Naive B cell (primary cell): ENCODE measurements around the gene HGF. TPM values are rescaled to one million over a fixed set of nuclear protein-coding genes. Genes with fewer than 3 reads are reported as not detected.
A peak's percentile ranks its signal among the peaks of the same experiment; 100 is the strongest.
"Not testable (repeated sequence)": the region's sequence is repeated elsewhere in the genome, so short reads cannot be mapped to it uniquely, and the experiment has no call there.

Experiments
- ATAC-seq, 2 donors: fragments of 150-1000 bp; cut with Tn5 transposase; 2 replicates each; pipeline ENCODE4 v1.10.0; 2021; ENCODE audit warnings: low read depth in 2 of 2, mild to moderate bottlenecking in 2 of 2, moderate library complexity in 2 of 2
- DNase-seq: peaks from one replicate; pipeline ENCODE4 v3.0.0; 2022
- H3K27ac Mint-ChIP-seq, 6 donors: one replicate each; pipeline ENCODE4 v1.8.0; 2020 to 2022; ENCODE audit warnings: mild to moderate bottlenecking in 6 of 6, mixed read lengths in 6 of 6, moderate library complexity in 5 of 6, inconsistent platforms in 2 of 6
- H3K27me3 Mint-ChIP-seq, 3 donors: one replicate each; pipeline ENCODE4 v1.8.0; 2021 to 2022; ENCODE audit warnings: mixed read lengths in 3 of 3, mild to moderate bottlenecking in 1 of 3
- H3K36me3 Mint-ChIP-seq, 2 donors: one replicate each; pipeline ENCODE4 v1.8.0; 2020 to 2022; ENCODE audit warnings: mixed read lengths in 2 of 2, inconsistent platforms in 1 of 2, mild to moderate bottlenecking in 1 of 2
- H3K4me1 Mint-ChIP-seq, 3 donors: one replicate each; pipeline ENCODE4 v1.8.0; 2020 to 2022; ENCODE audit warnings: mixed read lengths in 3 of 3, inconsistent platforms in 1 of 3, mild to moderate bottlenecking in 1 of 3, moderate library complexity in 1 of 3
- H3K4me3 Mint-ChIP-seq, 8 donors: one replicate each; pipeline ENCODE4 v1.8.0; 2020 to 2022; ENCODE audit warnings: mild to moderate bottlenecking in 8 of 8, mixed read lengths in 8 of 8, moderate library complexity in 8 of 8, inconsistent platforms in 2 of 8
- H3K9me3 Mint-ChIP-seq, 7 donors: one replicate each; pipeline ENCODE4 v1.8.0; 2020 to 2022; ENCODE audit warnings: mixed read lengths in 7 of 7, mild to moderate bottlenecking in 5 of 7, inconsistent platforms in 2 of 7, moderate library complexity in 1 of 7
- polyA plus RNA-seq, 6 donors: library from polyadenylated mRNA; unstranded; fragments of 300-500 nt; fragmentation: Illumina TruSeq; gene quantifications; one replicate each; pipeline ENCODE4 v1.2.3, GENCODE V29; 2021; ENCODE audit warnings: low read depth in 6 of 6

HGF gene
- polyA plus RNA-seq, 6 donors from 2014 or later = 0.31 to 0.53 TPM; not detected in 4

DNA sequence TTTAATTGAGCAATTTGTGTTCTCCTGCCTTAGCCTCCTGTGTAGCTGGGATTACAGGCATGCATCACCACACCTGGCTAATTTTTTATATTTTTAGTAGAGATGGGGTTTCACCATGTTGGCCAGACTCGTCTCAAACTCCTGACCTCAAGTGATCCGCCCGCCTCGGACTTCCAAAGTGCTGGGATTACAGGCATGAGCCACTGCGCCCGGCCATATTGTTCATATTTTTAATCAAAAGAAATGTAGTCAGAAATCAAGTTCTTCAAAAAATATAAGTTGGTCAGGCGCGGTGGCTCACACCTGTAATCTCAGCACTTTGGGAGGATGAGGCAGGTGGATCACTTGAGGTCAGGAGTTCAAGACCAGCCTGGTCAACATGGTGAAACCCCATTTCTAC, 47.6 kb downstream of the HGF start:
- DNase-seq, H3K4me3 Mint-ChIP-seq, H3K4me1 Mint-ChIP-seq, H3K27me3 Mint-ChIP-seq, ATAC-seq, H3K9me3 Mint-ChIP-seq, H3K36me3 Mint-ChIP-seq: not testable (repeated sequence)
- peak overlapping the region in 1 of 6 donors; percentile 29 for H3K27ac Mint-ChIP-seq

DNA sequence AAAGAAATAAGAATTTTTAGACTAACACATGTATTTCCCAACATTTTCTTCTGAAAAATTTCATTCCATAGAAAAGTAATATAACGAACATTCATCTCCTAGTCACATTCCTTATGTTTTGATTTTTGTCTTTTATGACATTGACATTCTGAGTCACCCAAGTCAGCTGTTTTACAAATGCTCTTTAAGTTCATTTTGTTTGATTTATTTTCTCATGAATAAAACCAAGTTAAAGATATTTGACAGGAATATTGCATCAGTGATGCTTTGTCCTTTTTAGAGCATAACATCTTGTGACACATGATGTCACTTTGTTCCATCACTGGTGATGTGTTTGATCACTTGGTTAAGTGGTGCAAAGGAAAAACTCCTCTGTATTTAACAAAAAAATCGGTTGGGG, 48.4 kb downstream of the HGF start:
- DNase-seq = no peak
- no peak for ATAC-seq
- Mint-ChIP-seq H3K4me1 (no peaks in the 10 kb centered on the region), H3K9me3 (no peaks in the 10 kb centered on the region), H3K27ac (no peak overlapping the region), H3K36me3 (no peaks in the 10 kb centered on the region), H3K27me3 (no peaks in the 10 kb centered on the region), H3K4me3 (no peak overlapping the region)

DNA sequence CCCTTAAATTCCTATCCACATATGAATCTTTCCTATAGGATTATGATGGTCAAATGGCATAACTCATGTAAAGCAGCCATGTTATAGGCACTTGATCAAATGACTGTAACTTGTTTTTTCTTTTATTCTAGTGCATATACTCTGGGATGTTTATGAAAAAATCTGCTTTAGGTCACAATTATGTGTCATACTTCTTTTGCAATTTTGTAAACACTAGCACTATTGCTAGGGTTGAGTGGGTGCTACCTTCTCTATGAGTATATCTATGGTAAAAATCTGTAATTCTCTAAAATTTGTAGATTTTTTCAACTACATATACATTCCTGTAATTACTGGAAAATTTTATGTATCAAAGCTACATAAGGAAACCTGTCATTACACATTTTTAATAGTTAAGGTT, 50.0 kb downstream of the HGF start:
- H3K4me3 Mint-ChIP-seq = no peak overlapping the region
- no peaks in the 10 kb centered on the region for H3K4me1 Mint-ChIP-seq
- no peak overlapping the region for H3K27ac Mint-ChIP-seq
- H3K27me3 Mint-ChIP-seq = no peaks in the 10 kb centered on the region
- DNase-seq = no peak
- H3K9me3 Mint-ChIP-seq = no peaks in the 10 kb centered on the region
- no peak for ATAC-seq
- no peaks in the 10 kb centered on the region for H3K36me3 Mint-ChIP-seq

DNA sequence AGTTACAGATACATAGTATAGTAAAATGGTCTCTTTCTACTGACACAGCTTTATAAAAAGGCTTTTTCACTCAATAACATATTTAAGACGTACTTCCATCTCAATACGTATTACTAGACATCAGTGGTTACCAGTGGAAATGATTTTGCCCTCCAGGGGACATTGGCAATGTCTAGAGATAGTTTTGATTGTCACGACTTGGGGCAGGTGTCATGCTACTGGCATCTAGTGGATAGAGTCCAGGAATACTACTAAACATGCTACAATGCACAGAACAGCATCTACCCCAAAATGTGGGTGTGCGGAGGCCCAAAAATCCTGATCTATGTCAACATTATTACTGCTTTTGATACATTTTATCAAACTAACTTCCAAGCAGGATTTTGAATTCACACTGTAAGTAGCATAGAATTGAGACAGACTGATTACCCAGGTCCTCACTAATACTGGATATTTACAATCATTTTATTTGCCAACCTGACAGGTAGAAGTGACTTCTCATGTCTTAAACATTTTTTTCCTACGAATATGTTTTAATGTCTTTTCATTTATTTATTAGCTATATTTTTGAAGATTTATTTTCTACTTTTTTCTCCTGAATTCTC, 53.8 kb downstream of the HGF start:
- no peak for ATAC-seq

DNA sequence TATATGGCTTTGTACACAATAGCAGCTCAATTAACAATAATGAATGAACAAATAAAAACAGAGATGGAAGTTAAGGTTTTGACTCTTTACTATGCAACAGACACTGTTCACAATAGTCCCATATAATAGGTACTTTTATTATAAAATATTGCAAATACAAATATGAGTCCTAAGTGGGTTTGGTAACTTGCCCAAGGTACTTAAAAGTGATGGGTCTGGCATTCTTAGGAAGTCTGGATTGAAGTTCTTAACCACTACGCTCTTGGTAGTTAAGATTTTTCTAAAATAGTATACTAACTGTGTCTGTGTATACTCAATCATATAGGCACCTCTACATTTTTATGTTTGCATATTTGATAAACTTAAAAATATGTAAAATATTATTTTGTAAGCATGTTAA, 55.5 kb downstream of the HGF start:
- no peak for DNase-seq
- Mint-ChIP-seq H3K4me3 (no peak overlapping the region), H3K4me1 (no peaks in the 10 kb centered on the region), H3K27ac (no peak overlapping the region), H3K36me3 (no peaks in the 10 kb centered on the region), H3K27me3 (no peaks in the 10 kb centered on the region), H3K9me3 (no peaks in the 10 kb centered on the region)
- ATAC-seq = no peak

More for the DNA sequence above, 53.8 kb downstream of the HGF start:
- H3K27ac Mint-ChIP-seq = no peak overlapping the region
- H3K36me3 Mint-ChIP-seq = no peaks in the 10 kb centered on the region
- H3K4me1 Mint-ChIP-seq = no peaks in the 10 kb centered on the region
- no peak overlapping the region for H3K4me3 Mint-ChIP-seq
- no peaks in the 10 kb centered on the region for H3K9me3 Mint-ChIP-seq
- no peak for DNase-seq
- H3K27me3 Mint-ChIP-seq = no peaks in the 10 kb centered on the region

DNA sequence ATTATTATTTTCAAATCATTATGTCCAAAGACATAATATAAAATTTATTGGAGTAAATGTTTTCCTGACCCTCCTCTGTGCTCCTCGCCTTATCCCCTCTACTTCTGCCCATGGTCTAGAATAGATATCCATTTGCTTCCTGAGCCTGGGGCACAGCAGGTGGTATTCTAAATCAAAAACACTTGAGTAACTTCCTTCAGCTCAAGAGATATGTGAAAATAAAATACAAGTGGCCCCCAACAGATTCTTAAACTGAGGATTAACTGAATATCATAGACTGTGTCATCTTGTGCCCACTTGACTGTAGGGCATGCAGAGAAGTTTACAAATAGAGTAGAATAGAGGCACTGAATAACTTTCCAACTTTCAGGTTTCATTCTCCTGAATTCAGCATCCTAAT, 59.1 kb downstream of the HGF start:
- Mint-ChIP-seq H3K27ac (no peak overlapping the region), H3K36me3 (no peaks in the 10 kb centered on the region), H3K4me1 (no peaks in the 10 kb centered on the region), H3K4me3 (no peak overlapping the region), H3K9me3 (no peaks in the 10 kb centered on the region), H3K27me3 (no peaks in the 10 kb centered on the region)
- DNase-seq (no peak), ATAC-seq (no peak)

DNA sequence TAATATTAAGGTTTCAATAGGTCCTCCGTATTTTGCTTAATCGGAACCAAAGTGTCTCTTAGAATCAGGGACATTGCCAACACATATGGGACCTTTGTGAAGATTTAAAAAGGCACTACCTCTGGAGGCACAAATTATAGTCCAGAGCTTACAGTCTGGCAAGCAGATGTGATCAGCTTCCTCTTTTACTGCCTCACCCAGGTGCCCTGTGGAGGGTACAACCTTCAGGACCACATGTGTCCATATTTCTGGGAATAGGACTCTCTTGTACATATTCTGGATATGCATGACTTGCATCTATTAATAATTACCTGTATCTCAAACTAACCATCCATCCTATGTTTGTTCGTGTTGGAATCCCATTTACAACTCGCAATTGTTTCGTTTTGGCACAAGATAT, 60.0 kb downstream of the HGF start:
- H3K27me3 Mint-ChIP-seq = no peaks in the 10 kb centered on the region
- no peak overlapping the region for H3K27ac Mint-ChIP-seq
- H3K4me1 Mint-ChIP-seq = no peaks in the 10 kb centered on the region
- H3K4me3 Mint-ChIP-seq = no peak overlapping the region
- DNase-seq (no peak), ATAC-seq (no peak)
- no peaks in the 10 kb centered on the region for H3K9me3 Mint-ChIP-seq
- no peaks in the 10 kb centered on the region for H3K36me3 Mint-ChIP-seq

DNA sequence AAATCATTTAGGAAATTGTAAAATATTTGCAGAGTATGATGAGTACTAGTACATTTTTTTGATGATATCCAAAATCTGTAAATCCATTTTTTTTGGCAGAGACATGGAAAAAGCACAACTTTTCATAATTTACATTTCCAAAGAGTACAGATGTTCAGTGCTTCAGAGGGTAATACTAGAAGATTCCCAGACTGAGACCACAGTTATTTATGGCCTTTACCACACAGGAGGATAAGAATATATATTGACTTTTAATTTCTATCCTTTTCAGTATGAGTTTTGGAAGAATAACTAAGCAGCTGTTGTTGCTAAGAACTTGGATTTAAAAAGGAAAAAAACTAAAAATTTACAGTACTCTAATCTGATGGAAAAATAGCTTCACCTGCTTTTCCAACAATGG, 61.9 kb downstream of the HGF start:
- Mint-ChIP-seq H3K27me3 (no peaks in the 10 kb centered on the region), H3K36me3 (no peaks in the 10 kb centered on the region), H3K4me3 (no peak overlapping the region), H3K4me1 (no peaks in the 10 kb centered on the region), H3K9me3 (no peaks in the 10 kb centered on the region), H3K27ac (no peak overlapping the region)
- ATAC-seq (no peak), DNase-seq (no peak)

DNA sequence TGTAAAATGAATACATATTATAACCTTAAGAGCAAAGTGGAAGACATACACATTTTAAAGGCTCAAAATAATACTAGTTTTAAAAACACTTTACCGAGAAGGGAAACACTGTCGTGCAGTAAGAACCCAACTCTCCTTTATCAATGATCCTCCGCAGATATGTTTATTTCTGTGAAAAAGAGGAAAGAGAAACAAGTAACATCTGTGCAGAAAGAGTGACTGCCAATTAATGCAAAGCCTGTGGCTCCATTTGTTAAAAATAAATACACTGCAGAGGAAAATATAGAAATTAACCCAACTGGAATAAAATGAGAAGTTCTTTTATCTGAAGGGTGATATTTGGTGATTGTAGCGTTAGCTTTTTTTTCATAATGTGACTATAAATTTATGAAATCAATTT, 62.7 kb downstream of the HGF start:
- H3K27me3 Mint-ChIP-seq = no peaks in the 10 kb centered on the region
- DNase-seq = no peak
- ATAC-seq = no peak
- no peaks in the 10 kb centered on the region for H3K36me3 Mint-ChIP-seq
- no peaks in the 10 kb centered on the region for H3K4me1 Mint-ChIP-seq
- H3K9me3 Mint-ChIP-seq = no peaks in the 10 kb centered on the region
- no peak overlapping the region for H3K27ac Mint-ChIP-seq
- H3K4me3 Mint-ChIP-seq = no peak overlapping the region

DNA sequence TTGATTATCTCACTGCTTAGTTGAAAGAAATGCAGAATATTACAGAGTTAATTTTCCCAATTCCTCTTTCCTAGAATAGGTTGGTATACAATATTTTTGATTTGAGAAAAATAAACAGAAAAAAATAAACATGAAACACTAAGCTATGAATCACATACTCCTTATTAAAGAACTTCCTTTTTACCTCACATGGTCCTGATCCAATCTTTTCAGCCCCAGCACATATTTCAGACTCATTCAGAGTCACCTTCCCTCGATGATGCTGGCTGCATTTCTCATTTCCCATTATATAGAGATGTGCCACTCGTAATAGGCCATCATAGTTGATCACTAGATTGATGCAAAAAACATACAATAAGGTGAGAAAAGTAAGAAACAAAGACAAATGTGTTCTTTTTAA, 64.6 kb downstream of the HGF start:
- H3K4me3 Mint-ChIP-seq = no peak overlapping the region

DNA sequence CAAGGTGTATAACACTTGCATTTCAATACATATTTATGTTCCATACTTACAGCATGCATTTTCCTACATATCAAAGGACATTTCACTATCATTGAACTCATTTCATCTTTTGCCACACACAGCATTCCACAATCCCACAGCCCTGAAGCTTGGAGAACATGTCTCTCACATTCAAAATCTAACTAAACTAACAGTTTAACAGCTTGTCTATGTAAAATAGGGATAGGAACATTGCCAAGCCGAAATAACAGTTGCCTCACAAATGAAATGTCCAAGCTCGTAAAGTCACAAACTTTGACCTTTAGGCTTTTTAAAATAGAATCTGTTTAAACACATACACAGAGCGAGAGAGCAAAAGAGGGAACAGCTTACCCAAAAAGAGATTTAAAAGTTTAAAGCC, 65.3 kb downstream of the HGF start:
- no peaks in the 10 kb centered on the region for H3K4me1 Mint-ChIP-seq
- no peak overlapping the region for H3K27ac Mint-ChIP-seq
- no peak overlapping the region for H3K4me3 Mint-ChIP-seq
- no peaks in the 10 kb centered on the region for H3K27me3 Mint-ChIP-seq
- H3K9me3 Mint-ChIP-seq = no peaks in the 10 kb centered on the region
- ATAC-seq = no peak
- DNase-seq = no peak
- no peaks in the 10 kb centered on the region for H3K36me3 Mint-ChIP-seq

More for the DNA sequence above, 64.6 kb downstream of the HGF start:
- no peaks in the 10 kb centered on the region for H3K9me3 Mint-ChIP-seq
- ATAC-seq = no peak
- H3K4me1 Mint-ChIP-seq = no peaks in the 10 kb centered on the region
- H3K27me3 Mint-ChIP-seq = no peaks in the 10 kb centered on the region
- no peak for DNase-seq
- H3K36me3 Mint-ChIP-seq = no peaks in the 10 kb centered on the region
- no peak overlapping the region for H3K27ac Mint-ChIP-seq

DNA sequence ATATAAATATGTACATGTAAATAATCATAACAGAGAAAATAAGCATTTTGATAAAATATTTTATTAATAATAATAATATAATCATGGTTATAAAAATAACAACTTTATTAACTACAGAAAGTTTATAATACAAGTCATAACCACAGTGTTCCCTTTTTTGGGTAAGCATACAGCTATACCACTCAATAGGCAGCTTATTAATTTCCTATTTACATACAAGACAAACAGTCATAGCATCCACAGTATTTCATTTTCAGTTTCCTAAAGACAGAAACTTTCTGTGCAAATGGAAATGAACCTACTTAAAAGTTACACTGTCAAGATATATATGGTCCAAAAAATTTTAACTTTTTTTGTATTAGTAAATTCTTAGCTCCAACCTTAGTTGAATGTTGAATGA, 70.9 kb downstream of the HGF start:
- ATAC-seq = no peak
- DNase-seq = no peak
- no peaks in the 10 kb centered on the region for H3K27me3 Mint-ChIP-seq
- H3K9me3 Mint-ChIP-seq = no peaks in the 10 kb centered on the region
- no peaks in the 10 kb centered on the region for H3K36me3 Mint-ChIP-seq
- H3K27ac Mint-ChIP-seq = no peak overlapping the region
- H3K4me3 Mint-ChIP-seq = no peak overlapping the region
- H3K4me1 Mint-ChIP-seq = no peaks in the 10 kb centered on the region

DNA sequence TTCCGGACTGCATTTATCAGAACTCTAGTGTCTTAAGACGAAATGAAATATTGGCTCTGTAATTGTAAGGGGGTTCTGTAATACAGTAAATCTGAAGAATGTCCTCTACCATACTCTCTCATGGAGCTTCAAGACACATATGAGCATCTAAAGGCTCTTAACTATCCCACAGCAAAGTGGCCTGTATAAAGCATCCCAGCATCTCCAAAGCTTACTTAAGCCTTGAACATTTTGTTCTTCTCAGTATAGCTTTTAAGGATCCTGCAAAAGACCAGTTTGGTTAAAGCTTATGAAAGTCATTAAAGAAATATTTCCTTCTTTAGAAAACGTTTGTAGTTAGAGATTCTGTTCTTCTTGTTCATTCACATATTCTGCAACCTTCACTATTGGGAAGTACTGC, 75.1 kb downstream of the HGF start:
- DNase-seq (no peak), ATAC-seq (no peak)
- no peak overlapping the region for H3K4me3 Mint-ChIP-seq
- peaks cover 0 to 4% (median 0%) of the 10 kb centered on the region in 7 donors for H3K9me3 Mint-ChIP-seq
- H3K27me3 Mint-ChIP-seq = no peaks in the 10 kb centered on the region
- no peak overlapping the region for H3K27ac Mint-ChIP-seq
- no peaks in the 10 kb centered on the region for H3K36me3 Mint-ChIP-seq
- no peaks in the 10 kb centered on the region for H3K4me1 Mint-ChIP-seq

DNA sequence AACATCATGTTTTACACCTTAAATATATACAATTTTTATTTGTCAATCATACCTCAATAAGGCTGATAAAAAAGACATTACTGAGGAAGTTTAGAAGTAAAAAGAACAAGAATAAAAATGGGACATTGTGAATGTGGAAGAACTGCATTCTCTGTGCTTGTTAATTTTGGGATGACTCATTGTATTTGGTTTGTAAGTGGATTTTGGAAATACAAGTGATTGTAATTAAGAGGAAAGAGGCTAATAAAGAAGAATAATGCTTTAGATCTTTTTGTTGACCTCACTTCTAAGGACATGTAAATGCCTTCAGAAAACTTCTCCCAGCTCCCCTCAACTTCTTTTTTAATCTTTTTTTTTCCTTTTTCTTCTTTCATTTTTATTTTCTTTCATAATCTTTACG, 76.0 kb downstream of the HGF start:
- no peak overlapping the region for H3K4me3 Mint-ChIP-seq
- H3K27me3 Mint-ChIP-seq = no peaks in the 10 kb centered on the region
- H3K9me3 Mint-ChIP-seq = peaks cover 0 to 4% (median 0%) of the 10 kb centered on the region in 7 donors

DNA sequence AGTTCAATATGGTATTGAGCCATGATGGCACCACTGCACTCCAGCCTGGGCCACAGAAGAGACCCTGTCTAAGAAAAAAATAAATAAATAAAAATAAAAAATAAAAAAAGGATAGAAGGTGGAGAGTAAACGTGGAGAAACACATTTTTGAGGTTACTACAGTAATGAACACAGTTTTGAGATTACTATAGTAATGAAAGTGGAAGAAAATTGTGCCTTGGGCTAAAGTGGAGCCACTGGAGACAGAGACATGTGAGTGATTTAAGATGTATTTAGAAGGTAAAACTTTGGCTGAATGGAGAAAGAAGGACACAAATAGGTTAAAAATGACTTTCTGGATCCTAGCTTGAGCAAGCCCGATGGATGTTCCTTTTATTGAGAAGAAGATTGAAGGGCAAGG, 76.8 kb downstream of the HGF start:
- peaks cover 0 to 4% (median 0%) of the 10 kb centered on the region in 7 donors for H3K9me3 Mint-ChIP-seq
- no peaks in the 10 kb centered on the region for H3K36me3 Mint-ChIP-seq
- no peak overlapping the region for H3K4me3 Mint-ChIP-seq
- no peaks in the 10 kb centered on the region for H3K4me1 Mint-ChIP-seq
- ATAC-seq (no peak), DNase-seq (no peak)
- H3K27ac Mint-ChIP-seq = no peak overlapping the region
- no peaks in the 10 kb centered on the region for H3K27me3 Mint-ChIP-seq

More for the DNA sequence above, 76.0 kb downstream of the HGF start:
- Mint-ChIP-seq H3K27ac (no peak overlapping the region), H3K4me1 (no peaks in the 10 kb centered on the region), H3K36me3 (no peaks in the 10 kb centered on the region)
- no peak for ATAC-seq
- DNase-seq = no peak
